Sigmoid colon (tissue), 4 donors: ENCODE data around the gene CACNA2D3.

Experiments
- CTCF ChIP-seq, 4 experiments: fragments of 450-650 bp in 3 of 4; fragments of 200-600 bp in 1 of 4; IDR thresholded peaks; one replicate each; pipeline ENCODE4 v1.5.1; 2016 to 2019; ENCODE audit warnings: antibody characterized with exemption in 4 of 4, mild to moderate bottlenecking in 3 of 4, moderate library complexity in 2 of 4
- EP300 ChIP-seq, 4 donors: sonication (generic); formaldehyde crosslinking; IDR thresholded peaks; one replicate each; pipeline ENCODE4 v1.6.1; 2017; ENCODE audit warnings: antibody characterized with exemption in 4 of 4
- POLR2A ChIP-seq, 2 donors: fragments of 450-650 bp; IDR thresholded peaks; one replicate each; pipeline ENCODE4 v1.6.1; 2016; ENCODE audit warnings: antibody characterized with exemption in 2 of 2, mild to moderate bottlenecking in 2 of 2, moderate library complexity in 2 of 2
- POLR2AphosphoS5 ChIP-seq, 4 donors: sonication (generic); formaldehyde crosslinking; IDR thresholded peaks; one replicate each; pipeline ENCODE4 v1.6.1; 2017; ENCODE audit warnings: antibody characterized with exemption in 4 of 4

- no peak for TF ChIP-seq POLR2AphosphoS5 (IDR thresholded peaks at IDR 0.05)
- TF ChIP-seq CTCF (IDR thresholded peaks at IDR 0.05): no peak
- TF ChIP-seq EP300 (IDR thresholded peaks at IDR 0.05): no peak
- no peak for TF ChIP-seq POLR2A (IDR thresholded peaks at IDR 0.05)
These were observed 389.5 kb downstream of the CACNA2D3 start for GRCh38 chr3:54511766-54512365.
